HEK293 (cell line): ENCODE data around the gene PTCSC3.

Source experiments
- CTCF ChIA-PET: fragments of 350-600 bp; formaldehyde crosslinking; extraction: SDS; loops from one replicate; lab custom pipeline; 2021; ENCODE audit warnings: antibody characterized with exemption; lab: Yijun Ruan, JAX
- POLR2A ChIA-PET: fragments of 300-600 bp; formaldehyde crosslinking; extraction: SDS; loops from one replicate; lab custom pipeline; 2020; ENCODE audit warnings: antibody characterized with exemption, inconsistent platforms; lab: Yijun Ruan, JAX
- H3K27ac ChIP-seq: fragments of 200-500 bp; sonication (Bioruptor generic); 2 replicates; pipeline ENCODE4 v1.5.1; 2014; ENCODE audit warnings: low read depth, low read length, control low read depth, inconsistent platforms; ENCODE audit errors: extremely low read depth
- H3K36me3 ChIP-seq, 2 experiments: fragments of 200-500 bp in 1 of 2; sonication (Bioruptor generic) in 1 of 2; 1 replicate in 1 of 2; 2 replicates in 1 of 2; pipeline ENCODE4 v1.5.1; 2014 to 2017; ENCODE audit warnings: inconsistent platforms in 2 of 2, low read length in 2 of 2; ENCODE audit not compliant: control insufficient read depth in 2 of 2, insufficient read depth in 1 of 2
- H3K4me1 ChIP-seq: fragments of 200-500 bp; sonication (Bioruptor generic); 2 replicates; pipeline ENCODE4 v1.5.1; 2014; ENCODE audit warnings: mild to moderate bottlenecking, low read length, inconsistent platforms; ENCODE audit not compliant: control insufficient read depth, insufficient read depth
- H3K4me3 ChIP-seq: 2 replicates; pipeline ENCODE4 v1.5.1; 2011; ENCODE audit warnings: low read depth, mild to moderate bottlenecking, control low read depth, low read length, moderate library complexity
- H3K9me3 ChIP-seq: fragments of 200-500 bp; sonication (Bioruptor generic); 2 replicates; pipeline ENCODE4 v1.5.1; 2014; ENCODE audit warnings: low read depth, low read length, inconsistent platforms; ENCODE audit not compliant: control insufficient read depth, insufficient read depth
- GLI2 ChIP-seq: fragments of 450-650 bp; formaldehyde crosslinking; IDR thresholded peaks from 2 replicates; pipeline ENCODE4; 2017; ENCODE audit warnings: missing biosample characterization, missing genetic modification characterization, low read depth, borderline replicate concordance
- GLIS1 ChIP-seq: fragments of 450-650 bp; formaldehyde crosslinking; IDR thresholded peaks from 2 replicates; pipeline ENCODE4 v1.5.1; 2016; ENCODE audit warnings: missing biosample characterization, missing genetic modification characterization
- HOXA7 ChIP-seq: sonication (generic); formaldehyde crosslinking; IDR thresholded peaks from 2 replicates; pipeline ENCODE4 v1.8.1; 2022; ENCODE audit warnings: missing genetic modification reagents, borderline replicate concordance
- KLF10 ChIP-seq: fragments of 450-650 bp; IDR thresholded peaks from 2 replicates; pipeline ENCODE4 v1.5.1; 2018; ENCODE audit warnings: missing biosample characterization, mild to moderate bottlenecking, missing genetic modification characterization
- OSR2 ChIP-seq: fragments of 450-650 bp; formaldehyde crosslinking; IDR thresholded peaks from 2 replicates; pipeline ENCODE4 v1.5.1; 2016; ENCODE audit warnings: missing biosample characterization, missing genetic modification characterization
- ZFHX2 ChIP-seq: fragments of 450-650 bp; formaldehyde crosslinking; conservative IDR thresholded peaks from 2 replicates; pipeline ENCODE4 v1.5.1; 2016; ENCODE audit warnings: missing biosample characterization, missing genetic modification characterization
- ZNF138 ChIP-seq: fragments of 450-650 bp; formaldehyde crosslinking; IDR thresholded peaks from 2 replicates; pipeline ENCODE4 v1.5.1; 2016; ENCODE audit warnings: missing biosample characterization, missing genetic modification characterization, borderline replicate concordance
- ZNF184 ChIP-seq: fragments of 450-650 bp; IDR thresholded peaks from 2 replicates; pipeline ENCODE4 v1.5.1; 2018; ENCODE audit warnings: missing biosample characterization, mild to moderate bottlenecking, missing genetic modification characterization
- ZNF23 ChIP-seq: fragments of 450-650 bp; formaldehyde crosslinking; IDR thresholded peaks from 2 replicates; pipeline ENCODE4 v1.5.1; 2016; ENCODE audit warnings: missing biosample characterization, missing genetic modification characterization, borderline replicate concordance
- ZNF324 ChIP-seq: fragments of 450-650 bp; formaldehyde crosslinking; IDR thresholded peaks from 2 replicates; pipeline ENCODE4 v1.5.1; 2016; ENCODE audit warnings: missing biosample characterization, missing genetic modification characterization
- ZNF514 ChIP-seq: fragments of 450-650 bp; formaldehyde crosslinking; IDR thresholded peaks from 2 replicates; pipeline ENCODE4 v1.5.1; 2016; ENCODE audit warnings: missing biosample characterization, missing genetic modification characterization
- ZNF558 ChIP-seq: fragments of 450-650 bp; formaldehyde crosslinking; IDR thresholded peaks from 2 replicates; pipeline ENCODE4 v1.5.1; 2016; ENCODE audit warnings: missing biosample characterization, missing genetic modification characterization
- ZNF623 ChIP-seq: fragments of 450-650 bp; formaldehyde crosslinking; IDR thresholded peaks from 2 replicates; pipeline ENCODE4 v1.5.1; 2016; ENCODE audit warnings: missing biosample characterization, missing genetic modification characterization
- TF ChIP-seq, protein P1 (sequence below): fragments of 450-650 bp; formaldehyde crosslinking; IDR thresholded peaks from 2 replicates; pipeline ENCODE4 v1.5.1; 2016; ENCODE audit warnings: missing biosample characterization, missing genetic modification characterization, low read depth
- TF ChIP-seq, protein P2 (sequence below): fragments of 450-650 bp; formaldehyde crosslinking; IDR thresholded peaks from 2 replicates; pipeline ENCODE4 v1.5.1; 2016; ENCODE audit warnings: missing biosample characterization, missing genetic modification characterization
- TF ChIP-seq, protein P3 (sequence below): fragments of 450-650 bp; formaldehyde crosslinking; IDR thresholded peaks from 2 replicates; pipeline ENCODE4 v1.5.1; 2017; ENCODE audit warnings: missing biosample characterization, missing genetic modification characterization
- TF ChIP-seq, protein P4 (sequence below): fragments of 450-650 bp; formaldehyde crosslinking; IDR thresholded peaks from 2 replicates; pipeline ENCODE4 v1.5.1; 2016; ENCODE audit warnings: missing biosample characterization, missing genetic modification characterization
- TF ChIP-seq, protein P5 (sequence below): fragments of 450-650 bp; formaldehyde crosslinking; IDR thresholded peaks from 2 replicates; pipeline ENCODE4 v1.5.1; 2016; ENCODE audit warnings: missing biosample characterization, missing genetic modification characterization, borderline replicate concordance

The PTCSC3 gene

DNA sequence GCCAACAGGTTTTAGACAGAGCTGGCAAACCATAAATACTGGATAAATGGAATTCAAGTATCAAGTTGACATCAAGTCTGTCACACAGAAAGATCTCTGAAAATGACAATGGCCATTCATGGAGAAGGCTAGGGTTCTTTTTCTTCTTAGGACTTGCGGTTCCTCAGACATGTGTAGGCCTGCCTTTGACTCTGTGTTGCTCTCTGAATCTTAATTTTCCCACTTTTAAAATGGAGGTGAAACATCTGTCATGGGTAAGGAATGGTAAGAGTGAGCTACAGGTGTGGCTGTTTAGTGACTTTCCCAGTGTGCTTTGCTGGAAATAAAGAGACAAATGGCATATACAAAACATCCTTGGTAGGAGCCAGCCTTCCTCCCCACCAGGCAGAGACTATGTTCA, 79.2 kb downstream of the PTCSC3 start (continued):
- TF ChIP-seq, protein P1, sequence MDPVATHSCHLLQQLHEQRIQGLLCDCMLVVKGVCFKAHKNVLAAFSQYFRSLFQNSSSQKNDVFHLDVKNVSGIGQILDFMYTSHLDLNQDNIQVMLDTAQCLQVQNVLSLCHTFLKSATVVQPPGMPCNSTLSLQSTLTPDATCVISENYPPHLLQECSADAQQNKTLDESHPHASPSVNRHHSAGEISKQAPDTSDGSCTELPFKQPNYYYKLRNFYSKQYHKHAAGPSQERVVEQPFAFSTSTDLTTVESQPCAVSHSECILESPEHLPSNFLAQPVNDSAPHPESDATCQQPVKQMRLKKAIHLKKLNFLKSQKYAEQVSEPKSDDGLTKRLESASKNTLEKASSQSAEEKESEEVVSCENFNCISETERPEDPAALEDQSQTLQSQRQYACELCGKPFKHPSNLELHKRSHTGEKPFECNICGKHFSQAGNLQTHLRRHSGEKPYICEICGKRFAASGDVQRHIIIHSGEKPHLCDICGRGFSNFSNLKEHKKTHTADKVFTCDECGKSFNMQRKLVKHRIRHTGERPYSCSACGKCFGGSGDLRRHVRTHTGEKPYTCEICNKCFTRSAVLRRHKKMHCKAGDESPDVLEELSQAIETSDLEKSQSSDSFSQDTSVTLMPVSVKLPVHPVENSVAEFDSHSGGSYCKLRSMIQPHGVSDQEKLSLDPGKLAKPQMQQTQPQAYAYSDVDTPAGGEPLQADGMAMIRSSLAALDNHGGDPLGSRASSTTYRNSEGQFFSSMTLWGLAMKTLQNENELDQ (tag by site-specific recombination), result no peak
- no peak for TF ChIP-seq GLIS1 (tag by site-specific recombination)

DNA sequence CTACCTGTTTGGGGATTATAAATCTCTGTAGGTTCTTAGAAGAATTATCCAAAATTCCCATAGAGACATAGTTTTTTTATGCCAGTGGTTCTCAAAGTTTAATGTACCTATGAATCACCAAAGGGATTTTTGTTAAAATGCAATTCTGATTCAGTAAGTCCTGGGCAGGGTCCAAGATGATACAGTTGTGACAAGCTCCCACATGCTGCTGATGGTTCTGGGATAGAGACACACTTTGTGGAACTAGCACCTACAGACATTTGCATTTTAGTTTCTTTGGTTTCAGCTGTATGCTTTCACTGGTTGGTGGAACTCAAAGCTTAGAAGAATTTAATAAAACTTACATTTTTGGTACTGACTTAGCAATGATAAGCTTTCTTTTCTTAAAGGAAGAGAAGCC, 80.4 kb downstream of the PTCSC3 start:
- no peak overlapping the region for H3K27ac ChIP-seq
- H3K4me3 ChIP-seq, result no peak overlapping the region
- H3K9me3 ChIP-seq, result no peaks in the 10 kb centered on the region
- TF ChIP-seq, protein P2, sequence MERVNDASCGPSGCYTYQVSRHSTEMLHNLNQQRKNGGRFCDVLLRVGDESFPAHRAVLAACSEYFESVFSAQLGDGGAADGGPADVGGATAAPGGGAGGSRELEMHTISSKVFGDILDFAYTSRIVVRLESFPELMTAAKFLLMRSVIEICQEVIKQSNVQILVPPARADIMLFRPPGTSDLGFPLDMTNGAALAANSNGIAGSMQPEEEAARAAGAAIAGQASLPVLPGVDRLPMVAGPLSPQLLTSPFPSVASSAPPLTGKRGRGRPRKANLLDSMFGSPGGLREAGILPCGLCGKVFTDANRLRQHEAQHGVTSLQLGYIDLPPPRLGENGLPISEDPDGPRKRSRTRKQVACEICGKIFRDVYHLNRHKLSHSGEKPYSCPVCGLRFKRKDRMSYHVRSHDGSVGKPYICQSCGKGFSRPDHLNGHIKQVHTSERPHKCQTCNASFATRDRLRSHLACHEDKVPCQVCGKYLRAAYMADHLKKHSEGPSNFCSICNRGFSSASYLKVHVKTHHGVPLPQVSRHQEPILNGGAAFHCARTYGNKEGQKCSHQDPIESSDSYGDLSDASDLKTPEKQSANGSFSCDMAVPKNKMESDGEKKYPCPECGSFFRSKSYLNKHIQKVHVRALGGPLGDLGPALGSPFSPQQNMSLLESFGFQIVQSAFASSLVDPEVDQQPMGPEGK (tag by site-specific recombination), result no peak
- TF ChIP-seq ZNF23 (tag by site-specific recombination), result no peak
- TF ChIP-seq ZNF184 (tag by site-specific recombination), result no peak
- TF ChIP-seq, protein P3, sequence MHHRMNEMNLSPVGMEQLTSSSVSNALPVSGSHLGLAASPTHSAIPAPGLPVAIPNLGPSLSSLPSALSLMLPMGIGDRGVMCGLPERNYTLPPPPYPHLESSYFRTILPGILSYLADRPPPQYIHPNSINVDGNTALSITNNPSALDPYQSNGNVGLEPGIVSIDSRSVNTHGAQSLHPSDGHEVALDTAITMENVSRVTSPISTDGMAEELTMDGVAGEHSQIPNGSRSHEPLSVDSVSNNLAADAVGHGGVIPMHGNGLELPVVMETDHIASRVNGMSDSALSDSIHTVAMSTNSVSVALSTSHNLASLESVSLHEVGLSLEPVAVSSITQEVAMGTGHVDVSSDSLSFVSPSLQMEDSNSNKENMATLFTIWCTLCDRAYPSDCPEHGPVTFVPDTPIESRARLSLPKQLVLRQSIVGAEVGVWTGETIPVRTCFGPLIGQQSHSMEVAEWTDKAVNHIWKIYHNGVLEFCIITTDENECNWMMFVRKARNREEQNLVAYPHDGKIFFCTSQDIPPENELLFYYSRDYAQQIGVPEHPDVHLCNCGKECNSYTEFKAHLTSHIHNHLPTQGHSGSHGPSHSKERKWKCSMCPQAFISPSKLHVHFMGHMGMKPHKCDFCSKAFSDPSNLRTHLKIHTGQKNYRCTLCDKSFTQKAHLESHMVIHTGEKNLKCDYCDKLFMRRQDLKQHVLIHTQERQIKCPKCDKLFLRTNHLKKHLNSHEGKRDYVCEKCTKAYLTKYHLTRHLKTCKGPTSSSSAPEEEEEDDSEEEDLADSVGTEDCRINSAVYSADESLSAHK (tag by site-specific recombination), result no peak
- TF ChIP-seq ZNF138 (tag by site-specific recombination), result no peak
- no peak for TF ChIP-seq ZNF623 (tag by site-specific recombination)
- TF ChIP-seq, protein P4, sequence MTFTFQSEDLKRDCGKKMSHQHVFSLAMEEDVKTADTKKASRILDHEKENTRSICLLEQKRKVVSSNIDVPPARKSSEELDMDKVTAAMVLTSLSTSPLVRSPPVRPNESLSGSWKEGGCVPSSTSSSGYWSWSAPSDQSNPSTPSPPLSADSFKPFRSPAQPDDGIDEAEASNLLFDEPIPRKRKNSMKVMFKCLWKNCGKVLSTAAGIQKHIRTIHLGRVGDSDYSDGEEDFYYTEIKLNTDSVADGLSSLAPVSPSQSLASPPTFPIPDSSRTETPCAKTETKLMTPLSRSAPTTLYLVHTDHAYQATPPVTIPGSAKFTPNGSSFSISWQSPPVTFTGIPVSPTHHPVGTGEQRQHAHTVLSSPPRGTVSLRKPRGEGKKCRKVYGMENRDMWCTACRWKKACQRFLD, result no peak
- ChIA-PET CTCF (interaction anchor here (1.3 to 1.5 kb wide), 2 partner anchors 9 to 26 kb away, joined by 8 to 11 read pairs; no protein-coding TSS in a partner anchor), POLR2A (no interaction called here)
- no peaks in the 10 kb centered on the region for H3K36me3 ChIP-seq
- H3K4me1 ChIP-seq, result peaks cover 4% of the 10 kb centered on the region; the same call in 1 of the 2 replicates

DNA sequence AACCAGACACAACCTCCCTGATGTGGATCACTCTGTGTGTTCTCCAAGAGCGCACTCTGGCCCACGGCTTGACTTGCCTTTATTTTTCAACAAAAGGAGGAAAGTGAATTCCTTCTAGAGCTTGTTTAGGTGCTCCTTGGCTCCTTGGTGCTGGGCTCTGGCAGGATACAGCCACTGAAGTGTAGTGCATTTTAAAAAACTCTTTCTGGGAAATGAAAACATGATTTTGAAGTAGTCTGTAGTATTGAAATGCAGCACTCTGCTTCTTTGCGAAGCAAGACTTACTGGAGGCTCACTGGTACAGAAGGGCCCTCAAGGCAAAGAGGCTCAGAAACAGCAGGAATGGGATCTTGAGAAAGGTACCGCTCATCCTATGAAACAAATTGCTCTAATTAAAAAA, 81.6 kb downstream of the PTCSC3 start:
- Histone ChIP-seq H3K36me3 (no peaks in the 10 kb centered on the region), H3K4me1 (peaks cover 6% of the 10 kb centered on the region; the same call in 1 of the 2 replicates), H3K4me3 (no peak overlapping the region), H3K9me3 (no peaks in the 10 kb centered on the region), H3K27ac (no peak overlapping the region)
- ChIA-PET CTCF (no interaction called here), POLR2A (no interaction called here)
- TF ChIP-seq ZNF558 (tag by site-specific recombination) (no peak), GLI2 (tag by site-specific recombination) (no peak), ZNF324 (tag by site-specific recombination) (no peak), HOXA7 (CRISPR knock-in tag) (no peak), OSR2 (tag by site-specific recombination) (no peak), ZFHX2 (tag by site-specific recombination) (no peak), ZNF514 (no peak), KLF10 (tag by site-specific recombination) (no peak)
- TF ChIP-seq, protein P5, sequence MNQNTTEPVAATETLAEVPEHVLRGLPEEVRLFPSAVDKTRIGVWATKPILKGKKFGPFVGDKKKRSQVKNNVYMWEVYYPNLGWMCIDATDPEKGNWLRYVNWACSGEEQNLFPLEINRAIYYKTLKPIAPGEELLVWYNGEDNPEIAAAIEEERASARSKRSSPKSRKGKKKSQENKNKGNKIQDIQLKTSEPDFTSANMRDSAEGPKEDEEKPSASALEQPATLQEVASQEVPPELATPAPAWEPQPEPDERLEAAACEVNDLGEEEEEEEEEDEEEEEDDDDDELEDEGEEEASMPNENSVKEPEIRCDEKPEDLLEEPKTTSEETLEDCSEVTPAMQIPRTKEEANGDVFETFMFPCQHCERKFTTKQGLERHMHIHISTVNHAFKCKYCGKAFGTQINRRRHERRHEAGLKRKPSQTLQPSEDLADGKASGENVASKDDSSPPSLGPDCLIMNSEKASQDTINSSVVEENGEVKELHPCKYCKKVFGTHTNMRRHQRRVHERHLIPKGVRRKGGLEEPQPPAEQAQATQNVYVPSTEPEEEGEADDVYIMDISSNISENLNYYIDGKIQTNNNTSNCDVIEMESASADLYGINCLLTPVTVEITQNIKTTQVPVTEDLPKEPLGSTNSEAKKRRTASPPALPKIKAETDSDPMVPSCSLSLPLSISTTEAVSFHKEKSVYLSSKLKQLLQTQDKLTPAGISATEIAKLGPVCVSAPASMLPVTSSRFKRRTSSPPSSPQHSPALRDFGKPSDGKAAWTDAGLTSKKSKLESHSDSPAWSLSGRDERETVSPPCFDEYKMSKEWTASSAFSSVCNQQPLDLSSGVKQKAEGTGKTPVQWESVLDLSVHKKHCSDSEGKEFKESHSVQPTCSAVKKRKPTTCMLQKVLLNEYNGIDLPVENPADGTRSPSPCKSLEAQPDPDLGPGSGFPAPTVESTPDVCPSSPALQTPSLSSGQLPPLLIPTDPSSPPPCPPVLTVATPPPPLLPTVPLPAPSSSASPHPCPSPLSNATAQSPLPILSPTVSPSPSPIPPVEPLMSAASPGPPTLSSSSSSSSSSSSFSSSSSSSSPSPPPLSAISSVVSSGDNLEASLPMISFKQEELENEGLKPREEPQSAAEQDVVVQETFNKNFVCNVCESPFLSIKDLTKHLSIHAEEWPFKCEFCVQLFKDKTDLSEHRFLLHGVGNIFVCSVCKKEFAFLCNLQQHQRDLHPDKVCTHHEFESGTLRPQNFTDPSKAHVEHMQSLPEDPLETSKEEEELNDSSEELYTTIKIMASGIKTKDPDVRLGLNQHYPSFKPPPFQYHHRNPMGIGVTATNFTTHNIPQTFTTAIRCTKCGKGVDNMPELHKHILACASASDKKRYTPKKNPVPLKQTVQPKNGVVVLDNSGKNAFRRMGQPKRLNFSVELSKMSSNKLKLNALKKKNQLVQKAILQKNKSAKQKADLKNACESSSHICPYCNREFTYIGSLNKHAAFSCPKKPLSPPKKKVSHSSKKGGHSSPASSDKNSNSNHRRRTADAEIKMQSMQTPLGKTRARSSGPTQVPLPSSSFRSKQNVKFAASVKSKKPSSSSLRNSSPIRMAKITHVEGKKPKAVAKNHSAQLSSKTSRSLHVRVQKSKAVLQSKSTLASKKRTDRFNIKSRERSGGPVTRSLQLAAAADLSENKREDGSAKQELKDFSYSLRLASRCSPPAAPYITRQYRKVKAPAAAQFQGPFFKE (tag by site-specific recombination), result no peak
- TF ChIP-seq, protein P4, result no peak
